ENCODE results near the gene PXK. TPM values are rescaled to one million over a fixed set of nuclear protein-coding genes. Genes with fewer than 3 reads are reported as not detected.
A peak's percentile ranks its signal among the peaks of the same experiment; 100 is the strongest.

PXK gene
- total RNA-seq, 1 donor from 2014 or later: 14.3 TPM

- H3K27ac Mint-ChIP-seq: no peak overlapping the region
- Histone ChIP-seq H3K9ac (no peak overlapping the region), H3K79me2 (ENCODE audit: low read depth) (no peaks in the 10 kb centered on the region), H3K27ac (no peak overlapping the region), H3K36me3 (no peaks in the 10 kb centered on the region), H3K27me3 (no peaks in the 10 kb centered on the region), H3K4me3 (no peak overlapping the region), H4K20me1 (ENCODE audit: low read depth) (no peaks in the 10 kb centered on the region), H3K4me2 (no peak overlapping the region), H3F3A (ENCODE audit: low read depth) (no peaks in the 10 kb centered on the region), H3K4me1 (no peaks in the 10 kb centered on the region), H2AFZ (replicated peaks) (no peak overlapping the region), H3K9me3 (ENCODE audit: low read depth) (no peaks in the 10 kb centered on the region)
- no peaks in the 10 kb centered on the region for H3K27me3 Mint-ChIP-seq (ENCODE audit: insufficient read depth, low read depth)
- H3K36me3 Mint-ChIP-seq: peaks cover 2% of the 10 kb centered on the region
- no peaks in the 10 kb centered on the region for H3K9me3 Mint-ChIP-seq
- peaks cover 9% of the 10 kb centered on the region for H3K4me1 Mint-ChIP-seq
- DNase-seq (ENCODE audit: low spot score): no peak
- H3K4me3 Mint-ChIP-seq: no peak overlapping the region
- TF ChIP-seq EZH2phosphoT487 (IDR thresholded peaks at IDR 0.05) (no peak), EZH2 (IDR thresholded peaks at IDR 0.05) (no peak), CTCF (IDR thresholded peaks at IDR 0.05) (no peak)
These were observed 17.3 kb downstream of the PXK start for GRCh38 chr3:58349792-58350626.

DNA sequence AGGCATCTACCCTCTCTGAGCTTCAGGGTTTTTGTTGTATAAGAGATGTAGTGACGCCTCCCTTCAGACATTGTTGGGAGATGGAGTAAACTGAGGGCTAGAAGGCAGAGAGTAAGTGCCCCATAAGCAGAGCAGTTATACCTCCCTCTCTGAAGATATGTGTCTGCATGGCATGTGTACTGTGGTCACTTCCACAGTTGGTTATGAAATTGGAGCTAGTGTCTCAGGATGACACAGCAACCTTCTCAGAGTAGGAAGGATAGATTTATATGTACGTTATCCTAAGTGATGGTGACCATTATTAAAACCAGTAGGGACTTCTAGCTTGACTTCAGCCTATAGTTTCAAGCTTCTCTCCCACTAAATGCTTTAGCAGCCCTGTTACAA, 17.9 kb downstream of the PXK start:
- no peak for DNase-seq (ENCODE audit: low spot score)
- Histone ChIP-seq H3K27me3 (no peaks in the 10 kb centered on the region), H3K4me1 (no peaks in the 10 kb centered on the region), H3K36me3 (no peaks in the 10 kb centered on the region), H3K9me3 (ENCODE audit: low read depth) (no peaks in the 10 kb centered on the region), H2AFZ (replicated peaks) (no peak overlapping the region), H3K4me2 (no peak overlapping the region), H4K20me1 (ENCODE audit: low read depth) (no peaks in the 10 kb centered on the region), H3F3A (ENCODE audit: low read depth) (no peaks in the 10 kb centered on the region), H3K79me2 (ENCODE audit: low read depth) (no peaks in the 10 kb centered on the region), H3K4me3 (no peak overlapping the region), H3K27ac (no peak overlapping the region), H3K9ac (no peak overlapping the region)
- peaks cover 2% of the 10 kb centered on the region for H3K27me3 Mint-ChIP-seq (ENCODE audit: insufficient read depth, low read depth)
- H3K9me3 Mint-ChIP-seq: no peaks in the 10 kb centered on the region
- H3K4me3 Mint-ChIP-seq: no peak overlapping the region
- peaks cover 2% of the 10 kb centered on the region for H3K36me3 Mint-ChIP-seq
- no peak for TF ChIP-seq EZH2 (IDR thresholded peaks at IDR 0.05)
- TF ChIP-seq EZH2phosphoT487 (IDR thresholded peaks at IDR 0.05): no peak
- no peak overlapping the region for H3K27ac Mint-ChIP-seq
- H3K4me1 Mint-ChIP-seq: peaks cover 9% of the 10 kb centered on the region

GRCh38 chr3:58351920-58352319, 19.2 kb downstream of the PXK start:
- H3K4me2 ChIP-seq: no peak overlapping the region
- Mint-ChIP-seq H3K9me3 (no peaks in the 10 kb centered on the region), H3K4me1 (peaks cover 9% of the 10 kb centered on the region), H3K27me3 (ENCODE audit: insufficient read depth, low read depth) (peaks cover 2% of the 10 kb centered on the region), H3K27ac (no peak overlapping the region), H3K4me3 (peak overlapping the region; percentile 48), H3K36me3 (peaks cover 2% of the 10 kb centered on the region)
- no peaks in the 10 kb centered on the region for H3K9me3 ChIP-seq (ENCODE audit: low read depth)
- TF ChIP-seq EZH2phosphoT487 (IDR thresholded peaks at IDR 0.05): no peak
- no peak for TF ChIP-seq EZH2 (IDR thresholded peaks at IDR 0.05)
- no peak for TF ChIP-seq CTCF (IDR thresholded peaks at IDR 0.05)
- no peak overlapping the region for H3K27ac ChIP-seq
- H3F3A ChIP-seq (ENCODE audit: low read depth): no peaks in the 10 kb centered on the region
- no peaks in the 10 kb centered on the region for H3K36me3 ChIP-seq
- peak; percentile 8 for DNase-seq (ENCODE audit: low spot score)
- no peak overlapping the region for H3K9ac ChIP-seq
- no peak overlapping the region for H3K4me3 ChIP-seq
- no peak overlapping the region for H2AFZ ChIP-seq (replicated peaks)
- H3K79me2 ChIP-seq (ENCODE audit: low read depth): no peaks in the 10 kb centered on the region
- H3K4me1 ChIP-seq: no peaks in the 10 kb centered on the region
- no peaks in the 10 kb centered on the region for H3K27me3 ChIP-seq
- H4K20me1 ChIP-seq (ENCODE audit: low read depth): no peaks in the 10 kb centered on the region

DNA sequence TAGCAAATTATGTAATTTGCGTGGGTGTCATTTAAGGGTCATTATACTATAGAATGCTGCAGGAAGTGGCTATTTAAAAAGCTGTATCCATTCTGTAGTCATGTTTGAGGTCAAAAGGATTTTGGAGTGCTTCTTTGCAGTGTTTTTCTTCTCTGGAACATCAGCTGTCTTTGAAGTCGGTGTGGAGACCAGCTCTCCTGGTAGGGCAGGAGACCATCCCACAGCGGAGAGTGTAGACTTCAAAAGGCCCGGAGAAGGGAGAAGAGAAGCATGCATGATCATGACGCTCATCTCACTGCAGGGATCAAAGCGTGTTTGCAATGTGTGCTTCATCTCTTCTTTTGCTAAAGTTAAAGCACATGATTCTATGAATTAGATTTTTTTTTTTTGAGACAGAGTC, 19.9 kb downstream of the PXK start:
- Histone ChIP-seq H3K27me3 (no peaks in the 10 kb centered on the region), H3K4me2 (no peak overlapping the region), H3K9ac (no peak overlapping the region), H3K79me2 (ENCODE audit: low read depth) (no peaks in the 10 kb centered on the region), H4K20me1 (ENCODE audit: low read depth) (no peaks in the 10 kb centered on the region), H3K4me3 (no peak overlapping the region), H3K27ac (no peak overlapping the region), H3K36me3 (no peaks in the 10 kb centered on the region), H3F3A (ENCODE audit: low read depth) (no peaks in the 10 kb centered on the region), H3K9me3 (ENCODE audit: low read depth) (no peaks in the 10 kb centered on the region), H2AFZ (replicated peaks) (no peak overlapping the region), H3K4me1 (no peaks in the 10 kb centered on the region)
- Mint-ChIP-seq H3K4me1 (peaks cover 9% of the 10 kb centered on the region), H3K27me3 (ENCODE audit: insufficient read depth, low read depth) (peaks cover 2% of the 10 kb centered on the region), H3K36me3 (peaks cover 2% of the 10 kb centered on the region), H3K9me3 (no peaks in the 10 kb centered on the region), H3K27ac (no peak overlapping the region), H3K4me3 (no peak overlapping the region)
- DNase-seq (ENCODE audit: low spot score): no peak
- TF ChIP-seq EZH2phosphoT487 (IDR thresholded peaks at IDR 0.05) (no peak), CTCF (IDR thresholded peaks at IDR 0.05) (no peak), EZH2 (IDR thresholded peaks at IDR 0.05) (no peak)
